Neural crest cell (in vitro differentiated cells): ENCODE data around the gene ETHE1. TPM values are rescaled to one million over a fixed set of nuclear protein-coding genes. Genes with fewer than 3 reads are reported as not detected.

Experiments
- DNase-seq: peaks from one replicate; pipeline ENCODE4 v3.0.0; 2021; ENCODE audit warnings: low read depth, mixed read lengths, low spot score
- H3K27ac Mint-ChIP-seq: one replicate; pipeline ENCODE4 v1.8.0; 2021; ENCODE audit warnings: mild to moderate bottlenecking, mixed read lengths; ENCODE audit not compliant: unreplicated experiment
- H3K27me3 Mint-ChIP-seq: 2 replicates; pipeline ENCODE4 v1.8.0; 2021; ENCODE audit warnings: low read depth, mild to moderate bottlenecking, mixed read lengths
- H3K36me3 Mint-ChIP-seq: 2 replicates; pipeline ENCODE4 v1.8.0; 2021; ENCODE audit warnings: low read depth, mild to moderate bottlenecking, mixed read lengths
- H3K4me1 Mint-ChIP-seq: 2 replicates; pipeline ENCODE4 v1.8.0; 2021; ENCODE audit warnings: mixed read lengths
- H3K4me3 Mint-ChIP-seq: one replicate; pipeline ENCODE4 v1.8.0; 2021; ENCODE audit warnings: mild to moderate bottlenecking, mixed read lengths
- H3K9me3 Mint-ChIP-seq: 2 replicates; pipeline ENCODE4 v1.8.0; 2021; ENCODE audit warnings: mixed read lengths
- total RNA-seq: library from RNA; stranded (reverse); gene quantifications from 2 replicates; pipeline ENCODE4 v1.2.1, GENCODE V29; 2021
- TF ChIP-seq, protein P1 (sequence below): fragments of 200-600 bp; sonication (generic); conservative IDR thresholded peaks from 2 replicates; pipeline ENCODE4 v1.5.0; 2021; ENCODE audit warnings: antibody characterized with exemption, mild to moderate bottlenecking

Gene ETHE1
- total RNA-seq, 1 donor from 2014 or later: 23.7 TPM

GRCh38 chr19:43462785-43463380, 64.1 kb downstream of the ETHE1 start:
- Mint-ChIP-seq H3K4me1 (peaks cover 17% of the 10 kb centered on the region), H3K4me3 (peak overlapping the region; percentile 96), H3K36me3 (no peaks in the 10 kb centered on the region), H3K27me3 (peaks cover 50% of the 10 kb centered on the region), H3K9me3 (no peaks in the 10 kb centered on the region), H3K27ac (no peak overlapping the region)
- TF ChIP-seq, protein P1, sequence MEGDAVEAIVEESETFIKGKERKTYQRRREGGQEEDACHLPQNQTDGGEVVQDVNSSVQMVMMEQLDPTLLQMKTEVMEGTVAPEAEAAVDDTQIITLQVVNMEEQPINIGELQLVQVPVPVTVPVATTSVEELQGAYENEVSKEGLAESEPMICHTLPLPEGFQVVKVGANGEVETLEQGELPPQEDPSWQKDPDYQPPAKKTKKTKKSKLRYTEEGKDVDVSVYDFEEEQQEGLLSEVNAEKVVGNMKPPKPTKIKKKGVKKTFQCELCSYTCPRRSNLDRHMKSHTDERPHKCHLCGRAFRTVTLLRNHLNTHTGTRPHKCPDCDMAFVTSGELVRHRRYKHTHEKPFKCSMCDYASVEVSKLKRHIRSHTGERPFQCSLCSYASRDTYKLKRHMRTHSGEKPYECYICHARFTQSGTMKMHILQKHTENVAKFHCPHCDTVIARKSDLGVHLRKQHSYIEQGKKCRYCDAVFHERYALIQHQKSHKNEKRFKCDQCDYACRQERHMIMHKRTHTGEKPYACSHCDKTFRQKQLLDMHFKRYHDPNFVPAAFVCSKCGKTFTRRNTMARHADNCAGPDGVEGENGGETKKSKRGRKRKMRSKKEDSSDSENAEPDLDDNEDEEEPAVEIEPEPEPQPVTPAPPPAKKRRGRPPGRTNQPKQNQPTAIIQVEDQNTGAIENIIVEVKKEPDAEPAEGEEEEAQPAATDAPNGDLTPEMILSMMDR: no peak
- no peak for DNase-seq

DNA sequence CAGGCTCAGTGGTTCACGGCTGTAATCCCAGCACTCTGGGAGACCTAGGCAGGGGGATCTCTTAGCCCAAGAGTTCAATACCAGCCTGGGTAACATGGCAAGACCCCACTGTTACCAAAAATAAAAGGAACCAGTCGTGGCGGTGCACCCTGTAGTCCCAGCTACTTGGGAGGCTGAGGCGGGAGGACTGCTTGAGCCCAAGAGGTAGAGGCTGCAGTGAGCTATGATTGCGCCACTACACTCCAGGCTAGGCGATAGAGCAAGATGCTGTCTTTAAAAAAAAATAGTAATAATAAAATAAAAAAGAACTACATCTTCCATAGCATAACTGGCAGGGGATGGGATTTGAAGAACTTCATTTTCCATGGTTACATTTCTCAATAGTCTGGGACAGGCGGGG, 64.6 kb downstream of the ETHE1 start:
- DNase-seq: no peak
- TF ChIP-seq, protein P1: no peak
- Mint-ChIP-seq H3K4me3 (peak overlapping the region; percentile 66), H3K27ac (no peak overlapping the region), H3K27me3 (peaks cover 54% of the 10 kb centered on the region), H3K36me3 (no peaks in the 10 kb centered on the region), H3K4me1 (peaks cover 15% of the 10 kb centered on the region), H3K9me3 (no peaks in the 10 kb centered on the region)

DNA sequence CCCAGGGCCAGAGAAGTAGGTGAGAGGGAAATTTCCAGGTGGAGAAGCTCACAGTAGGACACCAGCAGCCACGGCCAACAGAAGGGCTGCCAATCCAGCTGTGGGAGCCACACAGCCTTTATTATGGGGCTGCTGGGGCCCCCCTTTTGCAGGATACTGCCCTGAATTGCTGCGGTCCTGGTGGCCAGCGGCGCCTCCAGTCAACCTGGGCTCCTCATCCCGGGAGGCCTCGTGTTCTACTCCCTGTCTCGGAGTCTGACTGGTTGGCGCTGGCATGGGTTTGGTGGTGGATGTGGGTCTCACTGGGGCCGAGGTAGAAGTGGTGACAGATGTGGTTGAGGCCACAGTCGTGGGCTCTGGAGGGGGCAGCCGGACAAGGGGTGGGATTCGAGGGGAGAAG, 65.7 kb downstream of the ETHE1 start:
- H3K36me3 Mint-ChIP-seq: no peaks in the 10 kb centered on the region

DNA sequence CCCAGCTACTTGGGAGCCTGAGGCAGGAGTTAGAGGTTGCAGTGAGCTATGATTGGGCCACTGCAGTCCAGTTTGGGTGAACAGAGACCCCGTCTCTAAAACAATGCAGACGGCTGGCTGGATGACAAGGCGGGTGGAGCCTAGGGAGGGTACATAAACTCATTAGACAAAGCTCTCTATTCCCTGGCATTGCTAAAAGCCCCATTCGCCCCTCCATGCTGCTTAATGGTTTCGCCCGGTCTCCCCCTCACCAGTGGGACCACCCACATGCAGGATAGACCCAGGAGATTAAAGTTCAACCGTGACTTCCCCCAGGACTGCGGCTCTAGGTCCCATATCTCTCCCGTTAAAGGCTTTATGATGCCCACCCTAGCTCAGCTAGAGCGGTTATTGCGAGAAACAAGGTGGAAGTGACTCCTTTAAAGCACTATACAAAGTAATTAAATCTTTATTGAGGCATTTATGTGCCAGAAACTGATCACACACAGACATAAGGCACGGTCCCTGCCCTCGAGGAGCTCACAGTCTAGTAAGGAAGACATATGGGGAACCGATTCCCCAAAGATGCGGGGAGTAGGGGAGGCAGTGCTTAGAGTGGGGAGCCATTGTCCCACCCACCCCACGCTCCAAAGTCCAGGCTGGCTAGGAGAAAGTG, 66.5 kb downstream of the ETHE1 start:
- H3K4me3 Mint-ChIP-seq: peak overlapping the region; percentile 8
- peaks cover 58% of the 10 kb centered on the region for H3K27me3 Mint-ChIP-seq
- H3K9me3 Mint-ChIP-seq: no peaks in the 10 kb centered on the region
- no peaks in the 10 kb centered on the region for H3K36me3 Mint-ChIP-seq
- H3K27ac Mint-ChIP-seq: no peak overlapping the region
- DNase-seq: no peak
- H3K4me1 Mint-ChIP-seq: peaks cover 11% of the 10 kb centered on the region
- TF ChIP-seq, protein P1: no peak

More for the DNA sequence above, 65.7 kb downstream of the ETHE1 start:
- TF ChIP-seq, protein P1: no peak
- Mint-ChIP-seq H3K27ac (no peak overlapping the region), H3K9me3 (no peaks in the 10 kb centered on the region), H3K27me3 (peaks cover 61% of the 10 kb centered on the region), H3K4me3 (no peak overlapping the region), H3K4me1 (peaks cover 11% of the 10 kb centered on the region)
- no peak for DNase-seq

GRCh38 chr19:43457809-43458208, 69.2 kb downstream of the ETHE1 start:
- Mint-ChIP-seq H3K36me3 (no peaks in the 10 kb centered on the region), H3K27ac (no peak overlapping the region), H3K9me3 (no peaks in the 10 kb centered on the region), H3K4me3 (no peak overlapping the region), H3K27me3 (peaks cover 49% of the 10 kb centered on the region), H3K4me1 (no peaks in the 10 kb centered on the region)
- TF ChIP-seq, protein P1: no peak
- no peak for DNase-seq

Other genes with a start within 250 kb of the ETHE1 start
- not detected in 2 replicates for gene CD177, start 173.5 kb downstream of the ETHE1 start, total RNA-seq
- not detected in 2 replicates for gene TEX101, start 112.3 kb downstream of the ETHE1 start, total RNA-seq
- 0.50 and 0.89 TPM in 2 replicates for gene LYPD3, start 61.6 kb downstream of the ETHE1 start, total RNA-seq
- 13.3 and 14.3 TPM in 2 replicates for gene PHLDB3, start 22.5 kb downstream of the ETHE1 start, total RNA-seq
- 0.57 and 0.72 TPM in 2 replicates for gene ZNF575, start 6.0 kb upstream of the ETHE1 start, total RNA-seq
- gene XRCC1, start 48.3 kb upstream of the ETHE1 start, total RNA-seq: 79.4 and 82.0 TPM in 2 replicates
- 9.5 and 11.7 TPM in 2 replicates for gene PINLYP, start 48.6 kb upstream of the ETHE1 start, total RNA-seq
- gene IRGQ, start 68.9 kb upstream of the ETHE1 start, total RNA-seq: 52.9 and 53.5 TPM in 2 replicates
- gene ZNF576, start 69.4 kb upstream of the ETHE1 start, total RNA-seq: 18.3 and 19.7 TPM in 2 replicates
- gene SRRM5, start 84.9 kb upstream of the ETHE1 start, total RNA-seq: 0.41 and 0.51 TPM in 2 replicates
- gene ZNF428, start 92.4 kb upstream of the ETHE1 start, total RNA-seq: 114 and 117 TPM in 2 replicates
- 74.4 and 78.5 TPM in 2 replicates for gene CADM4, start 112.6 kb upstream of the ETHE1 start, total RNA-seq
- 31.4 and 33.6 TPM in 2 replicates for gene PLAUR, start 143.0 kb upstream of the ETHE1 start, total RNA-seq
- not detected in 2 replicates for gene IRGC, start 188.9 kb upstream of the ETHE1 start, total RNA-seq
- gene SMG9, start 227.8 kb upstream of the ETHE1 start, total RNA-seq: 87.0 and 87.6 TPM in 2 replicates